GM18519 (cell line): Measurements from ENCODE around the gene CD207.

Source experiments
- ATAC-seq: cut with Tn5 transposase; IDR thresholded peaks from one replicate; pipeline ENCODE4 v1.9.1; 2021; ENCODE audit warnings: mild to moderate bottlenecking, moderate library complexity; ENCODE audit not compliant: unreplicated experiment, low FRiP score

CD207 gene

GRCh38 chr2:70796262-70796661 is 39.4 kb downstream of the CD207 start:
- no peak for ATAC-seq

GRCh38 chr2:70795164-70795995 is 40.2 kb downstream of the CD207 start:
- no peak for ATAC-seq

GRCh38 chr2:70793450-70793849 is 42.2 kb downstream of the CD207 start:
- no peak for ATAC-seq

GRCh38 chr2:70790136-70790828 is 45.3 kb downstream of the CD207 start, which contains the start of gene FIGLA:
Gene FIGLA (minus strand): TSS chr2:70790643. CDS start chr2:70790638, 5 bp downstream.
- no peak for ATAC-seq

- no peak for ATAC-seq
Observed at GRCh38 chr2:70789304-70790135, 46.1 kb downstream of the CD207 start.

- ATAC-seq: no peak
Observed at GRCh38 chr2:70785137-70785911, 50.3 kb downstream of the CD207 start.

- ATAC-seq: no peak
Observed at GRCh38 chr2:70784320-70784719, 51.3 kb downstream of the CD207 start.
